H9 (cell line): Measurements from ENCODE around the gene MROH7. TPM values are rescaled to one million over a fixed set of nuclear protein-coding genes. Genes with fewer than 3 reads are reported as not detected.

Source experiments
- DNase-seq: peaks from one replicate; pipeline ENCODE4 v3.0.0-alpha.2; 2017
- H2AFZ ChIP-seq: one replicate; pipeline ENCODE4 v1.6.1; 2013; ENCODE audit warnings: mild to moderate bottlenecking, low read length, control low read depth, moderate library complexity
- H2AK5ac ChIP-seq: 2 replicates; pipeline ENCODE4 v1.6.1; 2013; ENCODE audit warnings: low read length, control low read depth, mixed read lengths; ENCODE audit not compliant: insufficient read length
- H2BK120ac ChIP-seq: one replicate; pipeline ENCODE4 v1.6.1; 2013; ENCODE audit warnings: low read depth, mild to moderate bottlenecking, low read length, control low read depth, inconsistent platforms; ENCODE audit not compliant: poor library complexity, severe bottlenecking
- H2BK12ac ChIP-seq: 2 replicates; pipeline ENCODE4 v1.6.1; 2013; ENCODE audit warnings: low read length, control low read depth, mixed read lengths, low read depth; ENCODE audit not compliant: insufficient read length
- H2BK15ac ChIP-seq: 2 replicates; pipeline ENCODE4 v1.6.1; 2013; ENCODE audit warnings: low read depth, low read length, control low read depth
- H2BK20ac ChIP-seq: one replicate; pipeline ENCODE4 v1.6.1; 2013; ENCODE audit warnings: low read depth, mild to moderate bottlenecking, low read length, control low read depth, inconsistent platforms; ENCODE audit not compliant: poor library complexity, severe bottlenecking
- H2BK5ac ChIP-seq: 2 replicates; pipeline ENCODE4 v1.6.1; 2013; ENCODE audit warnings: low read length, control low read depth, mixed read lengths; ENCODE audit not compliant: insufficient read length
- H3K14ac ChIP-seq: 2 replicates; pipeline ENCODE4 v1.6.1; 2013; ENCODE audit warnings: low read length, control low read depth; ENCODE audit not compliant: insufficient read depth
- H3K18ac ChIP-seq: 2 replicates; pipeline ENCODE4 v1.6.1; 2013; ENCODE audit warnings: low read depth, mild to moderate bottlenecking, mixed read lengths, low read length, control low read depth; ENCODE audit not compliant: insufficient read length
- H3K23ac ChIP-seq: 2 replicates; pipeline ENCODE4 v1.6.1; 2013; ENCODE audit warnings: low read length, control low read depth, mixed read lengths, low read depth; ENCODE audit not compliant: insufficient read length
- H3K23me2 ChIP-seq: 2 replicates; pipeline ENCODE4 v1.6.1; 2013; ENCODE audit warnings: low read depth, mild to moderate bottlenecking, mixed read lengths, low read length, control low read depth; ENCODE audit not compliant: insufficient read length, poor library complexity, severe bottlenecking
- H3K27ac ChIP-seq: 2 replicates; pipeline ENCODE4 v1.5.1; 2013; ENCODE audit warnings: low read length, control low read depth, mixed read lengths, low read depth; ENCODE audit not compliant: insufficient read length
- H3K27me3 ChIP-seq: 2 replicates; pipeline ENCODE4 v1.6.1; 2013; ENCODE audit warnings: low read length, control low read depth, inconsistent platforms; ENCODE audit not compliant: insufficient read depth
- H3K4ac ChIP-seq: 2 replicates; pipeline ENCODE4 v1.6.1; 2013; ENCODE audit warnings: low read depth, mild to moderate bottlenecking, control low read depth, inconsistent platforms, low read length, moderate library complexity
- H3K4me1 ChIP-seq: 2 replicates; pipeline ENCODE4 v1.6.1; 2013; ENCODE audit warnings: low read length, control low read depth, inconsistent platforms; ENCODE audit not compliant: insufficient read depth
- H3K4me2 ChIP-seq: 2 replicates; pipeline ENCODE4 v1.6.1; 2013; ENCODE audit warnings: low read length, control low read depth, mixed read lengths; ENCODE audit not compliant: insufficient read length, insufficient read depth
- H3K56ac ChIP-seq: 2 replicates; pipeline ENCODE4 v1.6.1; 2013; ENCODE audit warnings: low read depth, mild to moderate bottlenecking, mixed read lengths, low read length, control low read depth; ENCODE audit not compliant: insufficient read length
- H3K79me1 ChIP-seq: 2 replicates; pipeline ENCODE4 v1.6.1; 2013; ENCODE audit warnings: low read depth, mild to moderate bottlenecking, moderate library complexity, low read length, control low read depth, inconsistent platforms; ENCODE audit not compliant: insufficient read depth, poor library complexity, severe bottlenecking
- H3K79me2 ChIP-seq: 2 replicates; pipeline ENCODE4 v1.6.1; 2013; ENCODE audit warnings: low read length, control low read depth, inconsistent platforms; ENCODE audit not compliant: insufficient read depth
- H3K9ac ChIP-seq: 2 replicates; pipeline ENCODE4 v1.6.1; 2013; ENCODE audit warnings: low read length, control low read depth, mixed read lengths; ENCODE audit not compliant: insufficient read length; ENCODE audit errors: extremely low read depth
- H3K9me3 ChIP-seq: one replicate; pipeline ENCODE4 v1.6.1; 2013; ENCODE audit warnings: low read depth, low read length, inconsistent platforms; ENCODE audit not compliant: control insufficient read depth
- H3T11ph ChIP-seq: one replicate; pipeline ENCODE4 v1.6.1; 2013; ENCODE audit warnings: mild to moderate bottlenecking, low read length, control low read depth, inconsistent platforms
- H4K20me1 ChIP-seq: one replicate; pipeline ENCODE4 v1.6.1; 2013; ENCODE audit not compliant: control insufficient read depth, insufficient read length, insufficient read depth
- H4K5ac ChIP-seq: 2 replicates; pipeline ENCODE4 v1.6.1; 2013; ENCODE audit warnings: low read depth, mild to moderate bottlenecking, mixed read lengths, low read length, control low read depth; ENCODE audit not compliant: insufficient read length
- H4K8ac ChIP-seq: replicated peaks from 2 replicates; pipeline ENCODE4 v1.6.1; 2013; ENCODE audit warnings: low read length, control low read depth, mixed read lengths, low read depth; ENCODE audit not compliant: insufficient read length
- H4K91ac ChIP-seq: 2 replicates; pipeline ENCODE4 v1.6.1; 2013; ENCODE audit warnings: low read depth, mild to moderate bottlenecking, moderate library complexity, mixed read lengths, low read length, control low read depth; ENCODE audit not compliant: insufficient read length
- H3K27ac Mint-ChIP-seq, 3 experiments: 2 replicates in 2 of 3; 3 replicates in 1 of 3; pipeline ENCODE4 v1.8.0; 2020 to 2021; ENCODE audit warnings: mixed read lengths in 3 of 3, mild to moderate bottlenecking in 1 of 3, moderate library complexity in 1 of 3
- H3K27me3 Mint-ChIP-seq: 2 replicates; pipeline ENCODE4 v1.8.0; 2021; ENCODE audit warnings: low read depth, mild to moderate bottlenecking, moderate library complexity, mixed read lengths
- H3K36me3 Mint-ChIP-seq, 3 experiments: 2 replicates in 2 of 3; 3 replicates in 1 of 3; pipeline ENCODE4 v1.8.0; 2020 to 2021; ENCODE audit warnings: low read depth in 3 of 3, mixed read lengths in 3 of 3; ENCODE audit not compliant: insufficient read depth in 1 of 3
- H3K4me1 Mint-ChIP-seq, 2 experiments: 2 replicates each; pipeline ENCODE4 v1.8.0; 2020; ENCODE audit warnings: mixed read lengths in 2 of 2
- H3K4me3 Mint-ChIP-seq, 2 experiments: 2 replicates in 1 of 2; 3 replicates in 1 of 2; pipeline ENCODE4 v1.8.0; 2020 to 2021; ENCODE audit warnings: mild to moderate bottlenecking in 2 of 2, mixed read lengths in 2 of 2, moderate library complexity in 1 of 2
- H3K9me3 Mint-ChIP-seq, 2 experiments: 2 replicates in 1 of 2; 3 replicates in 1 of 2; pipeline ENCODE4 v1.8.0; 2020; ENCODE audit warnings: mild to moderate bottlenecking in 2 of 2, mixed read lengths in 2 of 2, moderate library complexity in 1 of 2
- WGBS: extraction: QIAGEN DNeasy Blood & Tissue Kit; methylation state at CpG from one replicate; pipeline ENCODE4 v1.1.7; 2013; ENCODE audit warnings: missing lambda C conversion rate, low lambda C conversion rate, mixed read lengths; ENCODE audit not compliant: insufficient read length; ENCODE audit errors: extremely low coverage; 5-methylcytosine and 5-hydroxymethylcytosine counted together
- total RNA-seq: library from RNA; stranded (reverse); gene quantifications from 2 replicates; pipeline ENCODE4 v1.2.1, GENCODE V29; 2021
- TF ChIP-seq, protein P1 (sequence below): fragments of 200-600 bp; sonication (generic); conservative IDR thresholded peaks from 3 replicates; pipeline ENCODE4 v1.8.0; 2021; ENCODE audit warnings: antibody characterized with exemption, mild to moderate bottlenecking

Gene MROH7
- total RNA-seq, 1 experiment from 2014 or later: 0.09 TPM

DNA sequence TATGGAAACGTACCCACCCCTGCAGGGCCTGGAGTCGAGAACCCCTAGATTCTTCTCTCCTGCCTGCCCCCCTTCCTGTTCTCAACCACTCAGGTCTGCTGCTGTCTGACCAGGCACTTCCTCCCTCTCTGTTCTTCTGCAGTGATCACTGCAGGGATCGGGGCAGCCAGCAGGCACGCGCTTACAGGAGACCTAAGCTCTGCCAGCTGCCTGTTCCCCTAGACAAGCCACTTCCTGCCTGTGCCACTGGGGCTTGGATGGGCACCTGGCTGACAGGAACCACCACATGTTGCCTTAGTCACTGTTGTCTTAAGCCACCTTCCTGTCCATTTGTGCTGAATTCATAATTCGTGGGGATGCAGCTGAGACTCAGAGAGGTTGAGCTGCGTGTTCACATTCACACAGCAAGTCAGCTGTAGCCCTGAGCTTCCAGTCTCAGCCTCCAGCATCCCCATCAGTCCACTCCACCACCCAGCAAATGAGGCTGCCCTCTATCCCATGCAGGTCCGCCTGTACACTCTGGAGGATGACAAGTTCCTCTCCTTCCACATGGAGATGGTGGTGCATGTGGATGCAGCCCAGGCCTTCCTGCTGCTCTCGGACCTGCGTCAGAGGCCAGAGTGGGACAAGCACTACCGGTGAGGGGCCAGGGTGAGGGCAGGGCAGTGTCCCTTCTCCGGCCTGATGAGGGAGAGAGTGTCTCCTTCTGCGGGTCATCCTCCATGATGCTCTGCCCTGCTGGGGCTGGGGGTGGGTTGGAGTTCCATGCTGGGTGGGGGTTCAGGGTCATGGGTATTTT lies 36.8 kb upstream of the MROH7 start:
- Histone ChIP-seq H3K27ac (no peak overlapping the region), H2BK15ac (no peak overlapping the region), H3K9me3 (no peaks in the 10 kb centered on the region), H3K4me1 (no peaks in the 10 kb centered on the region), H3K27me3 (no peaks in the 10 kb centered on the region), H3K18ac (no peak overlapping the region), H2BK20ac (no peak overlapping the region), H3K4me2 (no peak overlapping the region), H3K56ac (no peak overlapping the region), H3K79me1 (no peaks in the 10 kb centered on the region), H3K14ac (no peak overlapping the region), H3T11ph (no peak overlapping the region), H2BK12ac (no peak overlapping the region), H2BK5ac (no peak overlapping the region), H4K5ac (no peak overlapping the region), H3K23ac (no peak overlapping the region), H3K23me2 (no peaks in the 10 kb centered on the region), H3K79me2 (no peaks in the 10 kb centered on the region), H4K20me1 (no peaks in the 10 kb centered on the region), H4K8ac (no peak overlapping the region), H2AFZ (no peak overlapping the region), H4K91ac (no peak overlapping the region), H2AK5ac (no peak overlapping the region), H3K4ac (no peak overlapping the region), H2BK120ac (no peak overlapping the region), H3K9ac (no peak overlapping the region)
- Mint-ChIP-seq H3K27me3 (peaks cover 1% of the 10 kb centered on the region; the same call in 1 of the 2 replicates), H3K9me3 (no peaks in the 10 kb centered on the region; a peak in 1 of 5 replicates), H3K4me1 (peaks cover 3 to 17% of the 10 kb centered on the region in 2 experiments; a peak in 3 of 4 replicates), H3K4me3 (no peak overlapping the region), H3K36me3 (no peaks in the 10 kb centered on the region; a peak in 2 of 7 replicates), H3K27ac (peak overlapping the region; percentile 12 to 74 (median 33); a peak in 1 of 7 replicates)
- DNase-seq: no peak
- TF ChIP-seq, protein P1, sequence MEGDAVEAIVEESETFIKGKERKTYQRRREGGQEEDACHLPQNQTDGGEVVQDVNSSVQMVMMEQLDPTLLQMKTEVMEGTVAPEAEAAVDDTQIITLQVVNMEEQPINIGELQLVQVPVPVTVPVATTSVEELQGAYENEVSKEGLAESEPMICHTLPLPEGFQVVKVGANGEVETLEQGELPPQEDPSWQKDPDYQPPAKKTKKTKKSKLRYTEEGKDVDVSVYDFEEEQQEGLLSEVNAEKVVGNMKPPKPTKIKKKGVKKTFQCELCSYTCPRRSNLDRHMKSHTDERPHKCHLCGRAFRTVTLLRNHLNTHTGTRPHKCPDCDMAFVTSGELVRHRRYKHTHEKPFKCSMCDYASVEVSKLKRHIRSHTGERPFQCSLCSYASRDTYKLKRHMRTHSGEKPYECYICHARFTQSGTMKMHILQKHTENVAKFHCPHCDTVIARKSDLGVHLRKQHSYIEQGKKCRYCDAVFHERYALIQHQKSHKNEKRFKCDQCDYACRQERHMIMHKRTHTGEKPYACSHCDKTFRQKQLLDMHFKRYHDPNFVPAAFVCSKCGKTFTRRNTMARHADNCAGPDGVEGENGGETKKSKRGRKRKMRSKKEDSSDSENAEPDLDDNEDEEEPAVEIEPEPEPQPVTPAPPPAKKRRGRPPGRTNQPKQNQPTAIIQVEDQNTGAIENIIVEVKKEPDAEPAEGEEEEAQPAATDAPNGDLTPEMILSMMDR: no peak
- no CpG with 5 or more reads among the region's 13 CpGs for WGBS
